ENCODE measurements around the gene LDLRAD3.

DNA sequence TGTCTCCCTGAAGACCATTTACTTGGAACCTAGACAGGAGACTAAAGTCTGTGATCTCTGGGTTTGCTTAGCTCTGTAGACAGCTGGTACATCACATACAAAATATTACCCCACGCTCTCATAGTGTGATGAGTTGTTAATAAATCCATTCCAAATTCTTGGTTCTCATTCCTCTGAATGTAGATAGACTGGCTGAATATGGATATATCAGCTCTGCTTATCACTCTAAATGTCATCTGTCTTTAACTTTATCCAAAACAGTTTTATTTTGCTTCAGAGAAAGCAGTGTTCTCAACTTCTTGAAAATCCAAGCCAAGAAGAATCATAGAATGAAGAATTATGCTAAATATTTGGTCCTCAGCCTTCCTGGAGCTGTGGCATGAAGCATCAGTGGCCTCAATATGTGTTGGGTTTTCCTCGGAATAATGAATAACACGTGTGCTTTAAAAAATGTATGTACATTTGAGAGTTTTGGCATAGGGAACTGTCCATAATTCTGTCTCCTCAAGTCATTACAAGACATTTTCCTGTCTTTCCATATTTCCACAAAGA, 10.5 kb upstream of the LDLRAD3 start:
- TF ChIP-seq POLR2A (IDR thresholded peaks at IDR 0.05; ENCODE audit: low read length) (no peak), GATA1 (IDR thresholded peaks at IDR 0.05; ENCODE audit: low read depth, low read length) (no peak)

Measured in erythroblast (primary cell).